HepG2 (cell line): ENCODE data around the gene HACL1. TPM values are rescaled to one million over a fixed set of nuclear protein-coding genes. Genes with fewer than 3 reads are reported as not detected.

Source experiments
- ATAC-seq: fragments of 200-7000 bp; cut with Tn5 transposase; 3 replicates; pipeline ENCODE4 v1.9.1; 2020; ENCODE audit warnings: mild to moderate bottlenecking, moderate library complexity
- BruUV-seq: library from RNA; stranded (reverse); fragments of 400-500 nt; replicated peaks from 2 replicates; lab custom pipeline; 2021; lab: Mats Ljungman, UMichigan
- CTCF ChIA-PET: fragments of 300-600 bp; formaldehyde crosslinking; extraction: SDS; loops from one replicate; lab custom pipeline; 2021; ENCODE audit warnings: low total read pairs, inconsistent platforms, low intra/inter-chr PET ratio; lab: Yijun Ruan, JAX
- POLR2A ChIA-PET: fragments of 350-600 bp; sonication (Branson Sonifier 250); formaldehyde crosslinking; loops from one replicate; lab custom pipeline; 2020; ENCODE audit warnings: antibody characterized with exemption, inconsistent platforms; lab: Yijun Ruan, JAX
- DNase-seq: peaks from one replicate; pipeline ENCODE4 v3.0.0-alpha.2; 2015; ENCODE audit warnings: low spot score
- FAIRE-seq: peaks from 3 replicates; lab custom pipeline; 2011; peaks lifted over from hg19 to GRCh38; lab: Jason Lieb, UNC
- H2AFZ ChIP-seq: one replicate; pipeline ENCODE4 v1.6.1; 2011; ENCODE audit warnings: low read length, inconsistent platforms
- H3K27ac ChIP-seq: fragments of 300-600 bp; 3 replicates; pipeline ENCODE4 v1.8.0; 2011; ENCODE audit warnings: mixed run types, mild to moderate bottlenecking, mixed read lengths, low read length, inconsistent platforms; ENCODE audit not compliant: insufficient read depth; ENCODE audit errors: extremely low read length
- H3K27me3 ChIP-seq, 2 experiments: fragments of 200-600 bp in 1 of 2; 2 replicates in 1 of 2; 3 replicates in 1 of 2; pipeline versions ENCODE4 v1.6.0 to v1.8.0; 2011; ENCODE audit warnings: low read length in 2 of 2, mild to moderate bottlenecking in 2 of 2, moderate library complexity in 2 of 2, inconsistent platforms in 1 of 2; ENCODE audit not compliant: insufficient read depth in 2 of 2, control insufficient read depth in 1 of 2
- H3K36me3 ChIP-seq, 2 experiments: fragments of 200-600 bp in 1 of 2; replicated peaks in 1 of 2; 2 replicates in 1 of 2; 3 replicates in 1 of 2; pipeline versions ENCODE4 v1.5.1 to v1.8.0; 2011; ENCODE audit warnings: low read length in 2 of 2, inconsistent platforms in 1 of 2; ENCODE audit not compliant: insufficient read depth in 2 of 2, control insufficient read depth in 1 of 2
- H3K4me1 ChIP-seq: 2 replicates; pipeline ENCODE4 v1.5.1; 2012; ENCODE audit warnings: low read length, inconsistent platforms; ENCODE audit not compliant: insufficient read depth
- H3K4me2 ChIP-seq: 2 replicates; pipeline ENCODE4 v1.6.0; 2011; ENCODE audit warnings: low read depth, low read length, inconsistent platforms
- H3K4me3 ChIP-seq, 3 experiments: fragments of 200-600 bp in 1 of 3; sonication (generic), shearing (Covaris generic) in 1 of 3; replicated peaks in 1 of 3; 2 replicates each; pipeline ENCODE4 v1.5.1; 2011 to 2016; ENCODE audit warnings: low read length in 3 of 3, inconsistent platforms in 2 of 3, low read depth in 2 of 3, mild to moderate bottlenecking in 2 of 3, control low read depth in 1 of 3, mixed read lengths in 1 of 3; ENCODE audit not compliant: insufficient read depth in 1 of 3
- H3K79me2 ChIP-seq: one replicate; pipeline ENCODE4 v1.6.1; 2011; ENCODE audit warnings: low read length, inconsistent platforms; ENCODE audit not compliant: insufficient read depth
- H3K9ac ChIP-seq: 2 replicates; pipeline ENCODE4 v1.6.0; 2011; ENCODE audit warnings: mild to moderate bottlenecking, low read depth, low read length, inconsistent platforms; ENCODE audit not compliant: insufficient read depth
- H3K9me3 ChIP-seq: 2 replicates; pipeline ENCODE4 v1.5.1; 2012; ENCODE audit warnings: mild to moderate bottlenecking, low read length
- H4K20me1 ChIP-seq: 2 replicates; pipeline ENCODE4 v1.6.0; 2011; ENCODE audit warnings: inconsistent platforms, mild to moderate bottlenecking, low read length, moderate library complexity; ENCODE audit not compliant: insufficient read depth
- BCL6 ChIP-seq: IDR thresholded peaks from 2 replicates; pipeline ENCODE4 v1.6.1; 2016; ENCODE audit warnings: missing genetic modification reagents, missing compliant biosample characterization
- CCDC6 ChIP-seq: sonication (generic); formaldehyde crosslinking; IDR thresholded peaks from 2 replicates; pipeline ENCODE4 v1.8.1; 2022; ENCODE audit warnings: mild to moderate bottlenecking, missing genetic modification reagents, moderate library complexity
- CREB1 ChIP-seq, 2 experiments: fragments of 450-650 bp in 1 of 2; IDR thresholded peaks; 2 replicates each; pipeline ENCODE4 v1.6.1; 2016 to 2017; ENCODE audit warnings: control low read depth in 1 of 2, mild to moderate bottlenecking in 1 of 2, missing compliant biosample characterization in 1 of 2, missing genetic modification characterization in 1 of 2
- FOXK2 ChIP-seq: fragments of 450-650 bp; IDR thresholded peaks from 2 replicates; pipeline ENCODE4 v1.6.1; 2016
- PITX1 ChIP-seq: sonication (generic); formaldehyde crosslinking; IDR thresholded peaks from 2 replicates; pipeline ENCODE4 v1.5.1; 2020; ENCODE audit warnings: mild to moderate bottlenecking, missing genetic modification reagents
- RNF2 ChIP-seq: fragments of 450-650 bp; conservative IDR thresholded peaks from 2 replicates; pipeline ENCODE4 v1.6.1; 2016; ENCODE audit warnings: low read depth
- SRF ChIP-seq: IDR thresholded peaks from 2 replicates; pipeline ENCODE4 v1.6.1; 2011; ENCODE audit warnings: mild to moderate bottlenecking, low read depth, low read length, moderate library complexity
- THYN1 ChIP-seq: sonication (generic); formaldehyde crosslinking; IDR thresholded peaks from 2 replicates; pipeline ENCODE4 v1.8.1; 2023; ENCODE audit warnings: low read depth, mild to moderate bottlenecking, moderate library complexity, missing genetic modification reagents, borderline replicate concordance
- ZBTB14 ChIP-seq: sonication (generic); formaldehyde crosslinking; IDR thresholded peaks from 2 replicates; pipeline ENCODE4 v1.4.0; 2020; ENCODE audit warnings: missing genetic modification reagents
- ZFAT ChIP-seq: sonication (generic); formaldehyde crosslinking; conservative IDR thresholded peaks from 2 replicates; pipeline ENCODE4 v1.8.1; 2023; ENCODE audit warnings: missing genetic modification reagents, inconsistent platforms
- ZNF121 ChIP-seq: sonication (generic); formaldehyde crosslinking; IDR thresholded peaks from 2 replicates; pipeline ENCODE4 v1.5.0; 2020; ENCODE audit warnings: mild to moderate bottlenecking, missing genetic modification reagents
- ZNF235 ChIP-seq: sonication (generic); formaldehyde crosslinking; IDR thresholded peaks from 2 replicates; pipeline ENCODE4 v1.8.1; 2023; ENCODE audit warnings: mild to moderate bottlenecking, missing genetic modification reagents, borderline replicate concordance
- ZNF772 ChIP-seq: sonication (generic); formaldehyde crosslinking; IDR thresholded peaks from 2 replicates; pipeline ENCODE4 v1.5.0; 2020; ENCODE audit warnings: mild to moderate bottlenecking, missing genetic modification reagents
- WGBS: methylation state at CpG from one replicate; pipeline ENCODE4 v1.1.6; 2017; ENCODE audit warnings: low lambda C conversion rate; 5-methylcytosine and 5-hydroxymethylcytosine counted together
- in situ Hi-C: cut with HindIII; loops from 2 replicates; pipeline ENCODE4 v1.10.0; 2017; ENCODE audit warnings: low pct_unique_long_range_greater_than_20kb; ENCODE audit not compliant: extremely low pct_ligation_motif_present
- intact Hi-C: fragments of 100-400 bp; cut with micrococcal nuclease; formaldehyde crosslinking; loops from one replicate; pipeline ENCODE4 v1.10.0; 2022; ENCODE audit not compliant: unreplicated experiment
- polyA plus RNA-seq, 8 experiments: library from polyadenylated mRNA; depleted of rRNA in 3 of 8; stranded (reverse) in 7 of 8; unstranded in 1 of 8; fragments of >200 nt; fragmentation: Illumina TruSeq in 4 of 8; extraction: Trizol in 4 of 8; gene quantifications; 2 replicates each; pipeline versions ENCODE4 v1.2.1 to v1.2.3, GENCODE V29; 2011 to 2016; ENCODE audit warnings: low read depth in 4 of 8, missing spikeins in 1 of 8, mixed read lengths in 1 of 8; ENCODE audit not compliant: insufficient read depth in 1 of 8
- total RNA-seq, 5 experiments: library from RNA; depleted of rRNA; stranded (reverse); fragments of >200 nt; fragmentation: Illumina TruSeq; extraction: Trizol; gene quantifications; 2 replicates each; pipeline ENCODE4 v1.2.3, GENCODE V29; 2016; ENCODE audit warnings: low read depth in 1 of 5

Gene HACL1
- total and polyA plus RNA-seq, 2 of the 13 experiments (the other 11 are each of a cell fraction or from before 2014, with no cell fraction given), result 22.1 to 25.7 TPM

- peaks cover 10% of the 10 kb centered on the region for H3K4me1 ChIP-seq
- 91% methylated on average over 5 of the region's 5 CpGs for WGBS
- in situ Hi-C loops, result loop anchor here (25.0 kb wide), 1 partner anchor 587 kb away; no protein-coding TSS in a partner anchor
- no peaks in the 10 kb centered on the region for H4K20me1 ChIP-seq
- intact Hi-C loops, result no loop called here
- ChIA-PET CTCF (no interaction called here), POLR2A (no interaction called here)
- BruUV-seq, result no TSS peak
- no peaks in the 10 kb centered on the region for H3K9me3 ChIP-seq
- no peak overlapping the region for H3K4me3 ChIP-seq
- H3K79me2 ChIP-seq, result no peaks in the 10 kb centered on the region
- no peaks in the 10 kb centered on the region for H3K27me3 ChIP-seq
- no peak for ATAC-seq
- no peak for TF ChIP-seq FOXK2
- TF ChIP-seq ZBTB14 (CRISPR knock-in tag), result no peak
- no peak for TF ChIP-seq ZNF121 (CRISPR knock-in tag)
- TF ChIP-seq THYN1 (CRISPR knock-in tag), result no peak
- TF ChIP-seq BCL6 (CRISPR knock-in tag), result no peak
- TF ChIP-seq PITX1 (CRISPR knock-in tag), result no peak
- no peak for TF ChIP-seq ZNF235 (CRISPR knock-in tag)
- TF ChIP-seq ZNF772, result no peak
- TF ChIP-seq CREB1 (IDR thresholded peaks at IDR 0.05), result no peak
- TF ChIP-seq CREB1 (CRISPR knock-in tag; IDR thresholded peaks at IDR 0.05), result no peak
- no peak for TF ChIP-seq ZFAT (CRISPR knock-in tag)
- TF ChIP-seq SRF, result no peak
- TF ChIP-seq CCDC6, result no peak
- TF ChIP-seq RNF2, result no peak
- H3K9ac ChIP-seq, result no peak overlapping the region
- H3K4me2 ChIP-seq, result no peak overlapping the region
- no peak for DNase-seq
- no peak overlapping the region for H2AFZ ChIP-seq
- H3K27ac ChIP-seq, result no peak overlapping the region
- no peak for FAIRE-seq
- 0 out of 5 replicates have a peak, but pooled peaks cover 0 to 1% of the 10 kb centered on the region in 2 experiments for H3K36me3 ChIP-seq
These were observed 48.5 kb upstream of the HACL1 start for GRCh38 chr3:15649858-15650257.
